Right cardiac atrium (tissue), 5 donors: ENCODE measurements around the gene ITPRIPL2. TPM values are rescaled to one million over a fixed set of nuclear protein-coding genes. Genes with fewer than 3 reads are reported as not detected.

ENCODE experiments used
- ATAC-seq, 2 donors: fragments of 200-7000 bp; cut with Tn5 transposase; one replicate each; pipeline versions ENCODE4 v1.8.0 to v1.9.1; 2020; ENCODE audit warnings: moderate library complexity in 2 of 2, mild to moderate bottlenecking in 1 of 2
- DNase-seq, 3 donors: peaks; one replicate each; pipeline ENCODE4 v3.0.0-alpha.2; 2020
- H3K27ac ChIP-seq: one replicate; pipeline ENCODE4 v1.5.1; 2013; ENCODE audit warnings: mild to moderate bottlenecking, low read length, control low read depth, moderate library complexity
- H3K27me3 ChIP-seq: one replicate; pipeline ENCODE4 v1.6.1; 2013; ENCODE audit not compliant: control insufficient read depth, insufficient read depth
- H3K4me1 ChIP-seq: one replicate; pipeline ENCODE4 v1.6.1; 2013; ENCODE audit warnings: low read length; ENCODE audit not compliant: control insufficient read depth, insufficient read depth
- H3K4me3 ChIP-seq: one replicate; pipeline ENCODE4 v1.5.1; 2013; ENCODE audit warnings: low read length, control low read depth
- H3K9me3 ChIP-seq: one replicate; pipeline ENCODE4 v1.6.1; 2013; ENCODE audit warnings: low read length; ENCODE audit not compliant: control insufficient read depth
- WGBS: extraction: QIAGEN DNeasy Blood & Tissue Kit; methylation state at CpG from one replicate; pipeline ENCODE4 v1.1.7; 2013; 5-methylcytosine and 5-hydroxymethylcytosine counted together
- intact Hi-C, 4 donors: fragments of 100-400 bp; cut with DNase I; formaldehyde crosslinking; loops; one replicate each; pipeline versions ENCODE4 v1.11.0 to v1.14.0; 2022 to 2023
- long read RNA-seq, 4 donors: library from polyadenylated mRNA; unstranded; transcript quantifications; one replicate each; pipeline ENCODE4 v2.0.0, GENCODE V29; 2020 to 2021
- polyA plus RNA-seq: library from polyadenylated mRNA; stranded (reverse); fragments of 200-250 nt; gene quantifications from one replicate; pipeline ENCODE4 v1.2.3, GENCODE V29; 2013
- total RNA-seq, 4 donors: library from RNA; stranded (reverse); fragmentation: NEBNext Ultra II Directional; extraction: Animal tissue kit (Norgen Biotek cat#: 25700); gene quantifications; one replicate each; pipeline ENCODE4 v1.2.1, GENCODE V29; 2021
- donor health status: healthy with polysubstance abuse.
- donor health status: DM: no; HTN: yes; CAD: no.
- donor health status: DM: no; HTN: no; CAD: no.
- donor health status: DM: no; HTN: yes; CAD: no; lungs with severe emphysema.
- donor health status: DM: yes; HTN: yes; CAD: no.

Gene ITPRIPL2
- total RNA-seq (10 to 100 TPM; 16.9 to 37.0 (median 22.0) TPM), polyA plus RNA-seq (5.8 TPM)
- long read RNA-seq, donor 1, full-length matches to known transcripts = 24 of 24 reads
- long read RNA-seq, donor 1, partial matches to known transcripts = 0 of 24 reads
- long read RNA-seq, donor 1, other reads (novel, unspliced or antisense) = 0 of 24 reads
- long read RNA-seq, donor 2, full-length matches to known transcripts = 11 of 12 reads
- long read RNA-seq, donor 2, partial matches to known transcripts = 0 of 12 reads
- long read RNA-seq, donor 2, other reads (novel, unspliced or antisense) = 1 of 12 reads
- long read RNA-seq, donor 3, full-length matches to known transcripts = 39 of 39 reads
- long read RNA-seq, donor 3, partial matches to known transcripts = 0 of 39 reads
- long read RNA-seq, donor 3, other reads (novel, unspliced or antisense) = 0 of 39 reads
- long read RNA-seq, donor 4, full-length matches to known transcripts = 3 of 3 reads
- long read RNA-seq, donor 4, partial matches to known transcripts = 0 of 3 reads
- long read RNA-seq, donor 4, other reads (novel, unspliced or antisense) = 0 of 3 reads

GRCh38 chr16:19113577-19114358 is at the start of gene ITPRIPL2:
Gene ITPRIPL2 (plus strand): TSS chr16:19113964. CDS start chr16:19114462, 498 bp downstream.
- Histone ChIP-seq H3K4me3 (peak within 1 kb of the TSS; percentile 46), H3K4me1 (peaks cover 11% of the 10 kb centered on the region), H3K27me3 (no peaks in the 10 kb centered on the region), H3K27ac (peak within 1 kb of the TSS; percentile 94), H3K9me3 (no peaks in the 10 kb centered on the region)
- DNase-seq (peak; percentile 96 to 98 (median 97)), ATAC-seq (peak; percentile 95)
- 1% methylated on average over 74 of the region's 74 CpGs for WGBS
- intact Hi-C loops = no loop called here

GRCh38 chr16:19066988-19067348 is 46.8 kb upstream of the ITPRIPL2 start:
- H3K4me1 ChIP-seq = no peaks in the 10 kb centered on the region
- DNase-seq (no peak), ATAC-seq (no peak)
- intact Hi-C loops = loop anchor here in 1 of 4 donors (5.0 to 10.0 kb wide), 2 partner anchors 85 to 262 kb away; partner anchors contain the start of genes ARL6IP1 and TMC7
- H3K4me3 ChIP-seq = peak overlapping the region; percentile 46
- H3K9me3 ChIP-seq = no peaks in the 10 kb centered on the region
- peak overlapping the region; percentile 75 for H3K27ac ChIP-seq
- no peaks in the 10 kb centered on the region for H3K27me3 ChIP-seq
- 64% methylated on average over 9 of the region's 9 CpGs for whole genome bisulfite sequencing

DNA sequence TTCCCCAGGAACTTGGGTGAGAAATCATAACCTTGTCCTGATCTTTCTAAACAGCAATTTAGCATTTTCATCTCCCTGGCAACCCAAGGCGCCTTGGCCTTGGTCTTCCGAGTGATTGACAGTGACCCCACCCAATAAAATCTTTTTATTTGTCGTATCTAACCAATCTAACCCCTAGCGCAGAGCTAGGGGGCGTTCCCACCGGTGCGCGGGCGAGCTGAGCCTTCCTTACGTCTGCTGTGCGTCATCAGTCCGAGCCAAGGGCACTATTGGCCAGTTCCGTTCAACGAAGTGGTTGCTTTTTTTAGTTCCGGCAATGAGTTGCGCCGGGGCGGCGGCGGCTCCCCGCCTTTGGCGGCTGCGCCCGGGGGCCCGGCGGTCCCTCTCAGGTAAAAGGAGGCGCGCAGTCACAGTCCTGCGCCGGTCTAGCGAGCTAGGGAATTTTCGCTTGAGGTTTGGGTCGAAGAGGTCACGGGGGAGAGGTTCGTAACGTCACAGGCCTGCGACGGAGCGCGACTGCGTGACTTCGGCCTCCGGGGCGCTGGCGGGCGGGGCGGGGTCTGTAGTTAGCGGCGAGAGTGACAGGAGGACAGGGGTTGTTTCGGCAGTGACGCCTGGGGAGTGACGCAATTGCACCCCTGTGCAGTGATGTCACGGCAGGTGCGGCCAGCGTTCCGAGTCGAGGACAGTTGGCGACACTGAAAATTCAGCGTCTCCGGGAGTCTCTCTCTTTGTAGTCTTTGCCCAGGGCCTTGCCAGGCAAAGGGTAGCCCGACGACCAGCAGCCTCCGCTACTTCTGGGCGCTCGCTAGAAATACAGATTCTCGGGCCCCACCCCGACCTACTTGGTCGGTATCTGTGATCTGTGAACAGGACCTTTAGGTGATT is 46.2 kb upstream of the ITPRIPL2 start, which contains the start of gene COQ7:
Gene COQ7 (plus strand): TSS at position 266 of the 888 bp plus-strand sequence. CDS start 51 bp downstream, at position 317.
- DNase-seq = peak; percentile 99
- Histone ChIP-seq H3K9me3 (no peaks in the 10 kb centered on the region), H3K4me3 (peak within 1 kb of the TSS; percentile 65), H3K27me3 (no peaks in the 10 kb centered on the region), H3K4me1 (no peaks in the 10 kb centered on the region), H3K27ac (peak within 1 kb of the TSS; percentile 97)
- intact Hi-C loops = loop anchor here in 1 of 4 donors (5.0 to 10.0 kb wide), 2 partner anchors 85 to 263 kb away; partner anchors contain the start of genes ARL6IP1 and TMC7
- under 1% methylated on average over 68 of the region's 68 CpGs for WGBS
- ATAC-seq = peak; percentile 98 to 99

DNA sequence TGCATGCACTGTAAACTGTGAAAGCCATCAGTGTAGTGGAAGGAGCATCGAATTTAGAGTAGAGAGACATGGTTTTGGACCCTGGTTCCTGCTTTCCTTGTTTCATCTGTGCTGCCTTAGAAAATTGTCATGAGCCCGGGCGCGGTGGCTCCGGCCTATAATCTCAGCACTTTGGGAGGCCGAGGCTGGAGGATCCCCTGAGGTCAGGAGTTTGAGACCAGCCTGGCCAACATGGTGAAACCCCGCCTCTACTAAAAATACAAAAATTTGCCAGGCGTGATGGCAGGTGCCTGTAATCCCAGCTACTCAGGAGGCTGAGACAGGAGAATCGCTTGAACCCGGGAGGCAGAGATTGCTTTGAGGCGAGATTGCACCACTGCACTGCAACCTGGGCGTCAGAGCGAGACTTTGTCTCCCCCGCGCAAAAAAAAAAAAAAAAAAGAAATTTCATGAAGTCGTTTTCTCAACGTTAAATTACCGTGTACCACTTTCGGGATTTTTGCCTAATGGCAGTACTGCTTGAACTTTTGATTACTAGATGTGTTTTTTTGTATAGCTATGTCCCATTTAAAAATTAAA is 45.4 kb upstream of the ITPRIPL2 start:
- intact Hi-C loops = loop anchor here in 1 of 4 donors (5.0 to 10.0 kb wide), 2 partner anchors 86 to 264 kb away; partner anchors contain the start of genes ARL6IP1 and TMC7
- Histone ChIP-seq H3K4me3 (peak overlapping the region; percentile 65), H3K4me1 (no peaks in the 10 kb centered on the region), H3K27ac (peak overlapping the region; percentile 97), H3K9me3 (no peaks in the 10 kb centered on the region), H3K27me3 (no peaks in the 10 kb centered on the region)
- DNase-seq (no peak), ATAC-seq (no peak)
- WGBS = 40% methylated on average over 19 of the region's 19 CpGs

- Histone ChIP-seq H3K27ac (no peak overlapping the region), H3K27me3 (no peaks in the 10 kb centered on the region), H3K4me3 (no peak overlapping the region), H3K9me3 (no peaks in the 10 kb centered on the region), H3K4me1 (no peaks in the 10 kb centered on the region)
- WGBS = 78% methylated on average over 21 of the region's 21 CpGs
- no peak for ATAC-seq
- peak; percentile 48 to 67 (median 66) for DNase-seq
- intact Hi-C loops = no loop called here
These were observed 41.7 kb upstream of the ITPRIPL2 start for GRCh38 chr16:19071811-19072777.

DNA sequence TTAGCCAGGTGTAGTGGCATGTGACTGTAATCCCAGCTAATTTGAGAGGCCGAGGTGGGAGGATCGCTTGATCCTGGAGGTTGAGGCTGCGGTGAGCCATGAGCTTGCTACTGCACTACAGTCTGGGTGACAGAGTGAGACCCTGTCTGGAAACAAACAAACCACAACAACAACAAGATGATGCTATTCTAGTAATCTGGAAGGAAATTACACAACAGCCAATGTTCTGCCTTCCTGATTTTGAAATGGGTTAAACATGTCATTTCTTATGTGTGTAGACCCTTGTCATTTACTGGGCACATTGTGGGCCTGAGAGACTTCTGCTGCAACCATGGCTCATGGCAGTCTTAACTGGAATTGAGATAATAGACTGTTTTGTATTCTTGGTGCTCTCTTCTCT is 40.4 kb upstream of the ITPRIPL2 start:
- H3K4me3 ChIP-seq = no peak overlapping the region
- no peaks in the 10 kb centered on the region for H3K9me3 ChIP-seq

GRCh38 chr16:19073863-19074262 is 39.9 kb upstream of the ITPRIPL2 start:
- no peaks in the 10 kb centered on the region for H3K9me3 ChIP-seq
- H3K27ac ChIP-seq = no peak overlapping the region
- DNase-seq = no peak
- no peak overlapping the region for H3K4me3 ChIP-seq
- H3K27me3 ChIP-seq = no peaks in the 10 kb centered on the region
- no peak for ATAC-seq
- WGBS = 78% methylated on average over 7 of the region's 7 CpGs
- no peaks in the 10 kb centered on the region for H3K4me1 ChIP-seq
- intact Hi-C loops = no loop called here

More for the DNA sequence above, 40.4 kb upstream of the ITPRIPL2 start:
- WGBS = 90% methylated on average over 3 of the region's 3 CpGs
- no peaks in the 10 kb centered on the region for H3K4me1 ChIP-seq
- no peak for DNase-seq
- no peak overlapping the region for H3K27ac ChIP-seq
- H3K27me3 ChIP-seq = no peaks in the 10 kb centered on the region
- no peak for ATAC-seq
- intact Hi-C loops = no loop called here

DNA sequence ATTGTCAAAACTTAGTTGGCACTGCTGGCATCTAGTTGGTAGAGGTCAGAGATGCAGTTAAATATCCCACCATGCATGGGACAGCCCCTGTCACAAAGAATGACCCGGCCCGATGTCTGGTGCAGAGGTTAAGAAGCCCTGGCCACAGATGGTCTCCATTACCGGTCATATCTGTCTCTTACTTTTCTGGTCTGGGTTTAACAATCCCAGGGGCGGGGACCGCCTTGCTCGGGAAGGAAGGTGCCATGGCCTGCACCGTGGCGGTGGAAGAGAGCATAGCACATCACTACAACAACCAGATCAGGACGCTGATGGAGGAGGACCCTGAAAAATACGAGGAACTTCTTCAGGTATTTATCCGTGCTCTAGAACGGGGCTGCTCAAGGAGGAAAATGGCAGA is 38.3 kb upstream of the ITPRIPL2 start:
- Histone ChIP-seq H3K27ac (no peak overlapping the region), H3K4me3 (no peak overlapping the region), H3K4me1 (no peaks in the 10 kb centered on the region), H3K9me3 (no peaks in the 10 kb centered on the region), H3K27me3 (no peaks in the 10 kb centered on the region)
- WGBS = 93% methylated on average over 12 of the region's 12 CpGs
- no peak for ATAC-seq
- intact Hi-C loops = no loop called here
- no peak for DNase-seq

DNA sequence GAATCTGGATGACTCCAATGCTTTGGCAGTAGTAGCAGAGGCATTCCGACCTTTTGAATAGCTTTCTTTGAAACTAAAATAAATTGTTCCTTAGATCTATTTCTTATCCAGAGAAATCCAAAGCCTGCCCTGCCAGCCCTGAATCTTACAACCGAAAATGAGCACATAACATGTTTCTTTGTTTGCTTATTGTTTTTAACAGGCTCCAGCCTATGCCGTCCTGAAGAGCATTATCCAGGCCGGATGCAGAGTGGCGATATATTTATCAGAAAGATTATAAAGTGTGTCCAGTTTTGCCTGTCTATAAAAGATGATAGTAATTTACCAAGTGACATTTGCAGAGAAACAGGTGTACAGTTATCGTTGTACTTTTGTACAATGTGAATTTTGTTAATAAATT is 35.9 kb upstream of the ITPRIPL2 start:
- Histone ChIP-seq H3K9me3 (no peaks in the 10 kb centered on the region), H3K4me3 (no peak overlapping the region), H3K27me3 (no peaks in the 10 kb centered on the region), H3K4me1 (no peaks in the 10 kb centered on the region), H3K27ac (no peak overlapping the region)
- intact Hi-C loops = no loop called here
- 82% methylated on average over 6 of the region's 6 CpGs for WGBS
- DNase-seq = no peak
- ATAC-seq = no peak
